Right renal pelvis (tissue), 4 donors: ENCODE data around the gene EYA2. TPM values are rescaled to one million over a fixed set of nuclear protein-coding genes. Genes with fewer than 3 reads are reported as not detected.
"Not testable (repeated sequence)": the region's sequence is repeated elsewhere in the genome, so short reads cannot be mapped to it uniquely, and the experiment has no call there.

Experiments used
- DNase-seq, 4 donors: peaks; one replicate each; pipeline ENCODE4 v3.0.0-alpha.2; 2013; ENCODE audit warnings: low read depth in 4 of 4, low spot score in 3 of 4, missing footprints in 1 of 4
- polyA plus RNA-seq, 4 donors: library from polyadenylated mRNA; unstranded; fragments of 120-200 nt; gene quantifications; one replicate each; pipeline ENCODE4 v1.2.1, GENCODE V29; 2013; ENCODE audit not compliant: insufficient read length in 4 of 4

EYA2 gene, protein sequence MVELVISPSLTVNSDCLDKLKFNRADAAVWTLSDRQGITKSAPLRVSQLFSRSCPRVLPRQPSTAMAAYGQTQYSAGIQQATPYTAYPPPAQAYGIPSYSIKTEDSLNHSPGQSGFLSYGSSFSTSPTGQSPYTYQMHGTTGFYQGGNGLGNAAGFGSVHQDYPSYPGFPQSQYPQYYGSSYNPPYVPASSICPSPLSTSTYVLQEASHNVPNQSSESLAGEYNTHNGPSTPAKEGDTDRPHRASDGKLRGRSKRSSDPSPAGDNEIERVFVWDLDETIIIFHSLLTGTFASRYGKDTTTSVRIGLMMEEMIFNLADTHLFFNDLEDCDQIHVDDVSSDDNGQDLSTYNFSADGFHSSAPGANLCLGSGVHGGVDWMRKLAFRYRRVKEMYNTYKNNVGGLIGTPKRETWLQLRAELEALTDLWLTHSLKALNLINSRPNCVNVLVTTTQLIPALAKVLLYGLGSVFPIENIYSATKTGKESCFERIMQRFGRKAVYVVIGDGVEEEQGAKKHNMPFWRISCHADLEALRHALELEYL
- polyA plus RNA-seq: 1 to 10 TPM in 2 of 4 donors, under 1 TPM in 2; 0.67 to 1.7 (median 1.0) TPM

DNA sequence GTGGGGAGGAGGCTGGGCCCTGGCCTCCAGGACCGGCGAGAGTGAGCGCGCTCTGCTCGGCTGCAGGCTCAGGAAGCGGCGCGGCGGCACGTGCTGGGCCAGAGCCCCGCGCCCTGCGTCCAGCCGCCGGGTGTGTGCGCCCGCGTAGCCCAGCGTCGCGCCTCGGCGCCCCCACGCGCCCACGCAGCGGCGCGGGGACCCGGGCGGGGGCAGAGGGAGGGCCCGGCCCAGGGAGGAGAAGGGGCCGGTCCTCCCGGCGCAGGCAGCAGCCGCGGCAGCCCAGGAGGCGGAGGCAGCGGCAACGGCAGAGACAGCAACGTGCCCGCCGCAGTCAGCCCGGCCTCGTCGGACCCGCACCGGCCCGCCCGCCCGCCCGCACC is at the start of gene EYA2:
EYA2 (plus strand) TSS at position 265 of the 380 bp plus-strand sequence. CDS start 95,168 bp downstream, outside the sequence.
- no peak for DNase-seq

DNA sequence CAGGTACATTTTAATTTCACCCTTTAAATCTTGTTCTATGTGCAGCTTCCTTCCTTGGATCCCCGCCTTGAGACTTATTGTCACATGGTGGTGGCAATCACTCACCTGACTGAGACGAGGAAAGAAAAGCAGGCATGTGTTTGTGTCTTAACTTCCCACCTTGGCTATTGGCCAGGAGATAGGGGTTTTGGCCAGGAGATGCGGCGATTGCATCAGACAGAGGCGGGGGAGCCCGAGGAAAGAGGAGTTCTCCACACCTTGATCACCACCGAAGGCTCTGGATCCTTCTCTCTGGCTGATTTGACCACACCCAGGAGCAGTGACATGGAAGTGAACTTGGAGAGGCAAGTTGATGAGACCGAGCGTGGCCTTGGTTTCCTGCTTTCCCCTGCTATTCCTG is 49.7 kb upstream of the EYA2 start:
- DNase-seq: no peak

DNA sequence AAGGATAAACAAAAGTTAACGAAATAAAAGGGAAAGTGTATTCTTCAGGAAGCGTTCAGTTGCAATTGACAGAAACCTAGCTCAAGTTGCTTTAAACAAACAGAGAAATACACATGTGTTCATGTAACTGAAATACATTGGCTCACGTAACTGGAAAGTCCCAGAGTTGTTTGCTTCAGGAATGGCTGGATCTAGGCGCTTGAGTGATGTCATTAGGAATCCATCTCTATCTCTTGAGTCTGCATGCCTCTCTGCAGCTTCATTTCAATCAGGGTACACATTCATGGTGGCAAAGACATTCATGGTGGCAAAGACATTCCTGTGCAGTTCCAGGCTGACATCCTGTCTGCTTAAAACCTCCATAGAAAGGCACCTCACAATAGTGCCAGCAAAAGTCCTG is 45.4 kb upstream of the EYA2 start:
- DNase-seq: no peak

GRCh38 chr20:46849751-46850150 is 44.9 kb upstream of the EYA2 start:
- DNase-seq: no peak

DNA sequence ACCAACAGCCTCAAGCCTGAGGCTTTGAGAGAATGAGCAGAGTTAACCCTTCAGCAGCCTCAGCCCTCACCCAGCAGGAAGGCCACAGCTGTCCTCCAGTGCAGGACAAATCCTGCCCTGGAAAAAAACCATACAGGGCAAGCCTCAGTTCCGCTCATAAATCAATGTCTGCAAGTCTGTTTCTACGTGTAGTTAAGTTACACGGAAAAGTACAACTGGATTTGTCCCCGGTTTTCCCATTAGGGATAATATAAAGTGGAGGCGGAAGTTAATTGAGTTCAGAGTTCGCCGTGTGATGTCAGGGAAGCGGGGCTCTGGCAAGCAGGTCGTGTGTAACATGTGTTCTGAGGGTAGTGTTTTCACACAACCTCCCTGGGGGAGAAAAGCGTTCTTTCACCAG is 44.2 kb upstream of the EYA2 start:
- DNase-seq: peak; percentile 25 to 48 (median 42)

DNA sequence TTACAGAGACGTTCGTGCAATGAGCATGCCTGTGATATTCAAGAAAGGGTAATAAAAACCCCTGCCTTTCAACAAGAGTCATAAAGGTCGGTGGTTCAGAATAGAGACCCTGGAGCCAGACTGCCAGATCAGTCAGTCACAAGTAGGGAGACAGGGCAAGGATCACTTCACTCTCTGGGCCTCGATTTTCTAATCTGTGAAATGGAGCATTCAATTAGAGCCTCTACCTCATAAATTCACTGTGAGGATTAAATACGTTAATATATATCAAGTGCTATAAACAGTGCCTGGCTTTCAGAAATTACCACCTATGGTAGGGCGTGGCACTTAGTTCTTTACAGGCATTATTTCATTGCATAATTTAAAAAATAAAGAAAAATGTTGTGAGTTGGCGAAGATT is 43.7 kb upstream of the EYA2 start:
- DNase-seq: no peak

DNA sequence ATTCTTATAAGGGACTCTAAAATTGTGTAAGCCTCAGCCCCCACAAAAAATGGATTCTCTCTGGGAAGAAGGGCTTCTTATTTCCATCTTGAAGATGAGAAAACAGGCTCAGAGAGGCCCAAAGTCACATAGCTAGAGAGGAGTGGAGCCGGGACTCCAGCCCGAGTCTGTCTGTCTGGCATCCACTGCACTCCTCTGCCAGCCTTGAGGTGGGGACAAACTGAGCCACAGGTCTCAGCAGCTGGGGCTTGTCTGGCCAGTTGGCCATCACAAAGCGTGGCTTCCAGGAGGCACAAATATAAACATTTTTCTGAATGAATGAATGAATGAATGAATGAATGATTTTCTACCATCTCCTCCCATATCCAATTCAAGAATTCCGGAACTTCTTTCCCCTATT is 42.9 kb upstream of the EYA2 start:
- DNase-seq: no peak

GRCh38 chr20:46852313-46852712 is 42.3 kb upstream of the EYA2 start:
- no peak for DNase-seq

DNA sequence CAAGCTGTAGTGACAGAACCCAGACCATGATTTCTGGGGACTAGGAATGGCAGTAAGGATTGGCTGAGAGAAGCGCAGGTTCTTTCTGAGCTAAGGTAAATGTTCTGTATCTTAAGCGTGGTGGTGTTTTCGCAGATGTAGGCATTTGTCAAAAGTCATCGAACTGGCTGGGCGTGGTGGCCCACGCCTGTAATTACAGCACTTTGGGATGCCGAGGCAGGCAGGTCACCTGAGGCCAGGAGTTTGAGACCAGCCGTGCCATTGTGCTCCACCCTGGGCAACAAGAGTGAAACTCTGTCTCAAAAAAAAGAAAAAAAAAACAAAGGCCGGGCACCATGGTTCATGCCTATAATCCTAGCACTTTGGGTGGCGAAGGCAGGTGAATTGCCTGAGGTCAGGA is 40.7 kb upstream of the EYA2 start:
- no peak for DNase-seq

DNA sequence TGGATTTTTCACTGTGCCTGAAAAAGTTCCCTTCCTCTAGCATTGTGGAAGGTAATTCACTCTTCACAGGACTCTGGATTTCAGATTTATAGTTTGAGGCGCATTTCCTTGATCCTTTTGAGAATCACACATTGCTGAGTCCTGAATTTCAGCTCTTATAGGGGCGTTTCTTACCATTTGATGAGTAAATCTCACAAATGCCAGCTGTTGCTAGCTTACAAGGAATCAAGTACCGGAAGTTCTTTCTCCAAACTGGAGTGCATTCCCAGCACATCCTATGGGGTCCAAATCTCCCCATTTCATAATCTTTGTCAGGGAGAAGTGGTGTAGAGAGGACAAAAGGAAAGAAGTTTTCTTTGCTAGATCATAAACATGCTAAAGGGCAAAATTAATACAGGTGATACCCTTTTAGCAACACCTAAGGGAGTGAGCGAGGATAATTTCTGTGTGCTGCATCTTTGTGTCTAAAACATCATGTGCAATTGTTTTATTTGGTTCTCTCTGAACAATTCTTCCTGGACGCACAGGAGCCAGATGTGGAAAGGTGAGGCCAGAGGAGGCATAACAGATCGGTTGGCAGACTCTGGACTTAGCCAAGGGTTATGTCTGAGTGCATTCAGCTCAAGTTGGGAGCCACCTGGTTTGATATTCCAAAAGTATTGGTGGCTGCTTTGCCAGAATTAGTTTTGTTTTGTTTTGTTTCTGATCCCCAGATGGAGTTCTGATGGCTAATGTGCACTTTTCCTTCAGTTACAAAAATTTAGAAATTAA is 37.4 kb upstream of the EYA2 start:
- DNase-seq: no peak

GRCh38 chr20:46865824-46866223 is 28.8 kb upstream of the EYA2 start:
- no peak for DNase-seq

DNA sequence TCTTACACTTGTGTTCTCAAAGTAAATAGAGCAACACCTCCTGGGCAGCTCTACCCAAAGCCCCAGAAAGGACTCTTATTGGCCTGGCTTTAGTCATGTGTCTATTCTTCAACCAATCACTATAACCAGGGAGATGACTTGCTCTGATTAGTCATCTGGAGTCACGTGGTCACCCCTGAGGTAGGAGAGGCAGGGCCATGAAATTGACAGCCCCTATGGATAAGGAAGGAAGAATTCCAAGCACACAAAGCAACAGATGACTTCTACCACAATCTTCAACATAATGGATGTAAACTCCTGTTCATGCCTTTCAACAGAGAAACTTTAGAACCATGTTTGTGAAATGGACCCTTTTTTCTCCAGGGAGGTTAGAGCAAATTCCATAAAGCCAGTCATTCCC is 24.6 kb upstream of the EYA2 start:
- DNase-seq: no peak

DNA sequence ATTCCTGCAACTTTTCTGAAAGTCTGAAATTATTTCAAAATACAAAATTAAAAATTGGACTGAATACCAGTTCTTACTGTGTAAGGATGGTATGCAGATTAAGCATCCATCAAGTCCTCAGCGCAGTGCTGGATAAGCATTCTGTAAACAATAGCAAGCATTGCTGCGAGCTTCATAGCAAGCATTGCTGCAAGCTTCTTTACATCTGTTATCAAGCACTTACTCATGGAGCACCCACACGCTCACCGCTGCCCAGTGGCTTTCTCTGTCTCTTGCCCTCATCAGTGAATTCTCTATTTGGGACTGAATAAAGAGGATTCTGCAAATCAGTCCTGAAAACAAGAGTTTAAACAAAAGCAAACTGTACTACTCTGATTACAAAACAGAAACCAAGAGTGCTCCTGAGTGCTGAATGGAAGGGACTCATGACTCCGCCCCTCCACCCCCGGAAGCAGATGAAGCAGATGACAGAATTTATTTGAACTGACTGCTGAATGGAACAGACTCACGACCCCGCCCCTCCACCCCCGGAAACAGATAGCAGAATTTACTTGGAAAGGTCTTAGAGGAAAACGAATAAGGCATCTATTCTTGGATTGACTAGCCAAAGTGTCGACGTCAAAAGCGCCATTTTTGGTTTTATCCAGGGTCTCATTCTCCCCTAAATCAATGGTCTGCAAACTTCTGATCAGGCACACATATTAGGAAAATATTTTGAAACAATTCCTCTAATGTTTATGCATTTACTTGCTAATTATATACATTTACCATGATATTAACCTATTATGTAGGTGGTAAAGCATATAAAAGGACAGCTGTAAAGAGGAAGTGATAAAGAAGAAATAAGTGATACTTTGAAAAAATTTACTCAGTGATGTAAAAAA is 22.1 kb upstream of the EYA2 start:
- no peak for DNase-seq

- no peak for DNase-seq
Measured at GRCh38 chr20:46875059-46875458, 19.6 kb upstream of the EYA2 start.

- DNase-seq: no peak
Measured at GRCh38 chr20:46879386-46879785, 15.3 kb upstream of the EYA2 start.

DNA sequence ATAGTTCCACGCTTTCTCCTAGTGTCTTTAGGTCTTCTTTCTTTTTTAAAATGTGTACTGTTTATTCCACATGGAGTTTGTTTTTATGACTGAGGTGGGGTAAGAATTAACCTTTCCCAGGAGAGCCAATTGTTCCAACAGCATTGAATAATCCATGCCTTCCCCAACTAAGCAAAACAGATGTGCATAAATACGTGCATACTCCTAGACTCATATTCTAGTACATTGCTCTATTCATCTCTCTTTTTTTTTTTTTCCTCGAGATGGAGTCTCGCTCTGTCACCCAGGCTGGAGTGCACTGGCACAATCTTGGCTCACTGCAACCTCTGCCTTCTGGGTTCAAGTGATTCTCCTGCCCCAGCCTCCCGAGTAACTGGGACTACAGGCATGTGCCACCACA is 14.7 kb upstream of the EYA2 start:
- not testable (repeated sequence) for DNase-seq

GRCh38 chr20:46883892-46884291 is 10.8 kb upstream of the EYA2 start:
- DNase-seq: no peak

DNA sequence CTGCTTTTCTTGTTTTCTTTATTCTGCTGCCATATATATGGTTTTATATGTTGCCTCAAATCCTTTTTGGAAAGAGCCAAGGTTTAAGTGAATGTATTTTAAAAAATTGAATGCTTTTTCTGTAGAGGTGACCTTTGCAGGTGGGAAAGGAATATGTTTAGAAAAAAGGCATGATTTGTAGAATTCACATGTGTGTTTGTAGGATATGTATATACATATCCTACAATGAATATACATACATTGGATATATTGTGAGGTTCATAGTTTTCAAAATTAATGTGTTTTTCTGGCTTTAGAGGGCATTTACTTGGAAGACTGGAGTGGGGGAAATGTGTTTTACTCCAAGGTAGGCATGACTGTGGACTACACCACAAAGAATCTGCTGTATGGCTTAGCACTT is 4.0 kb upstream of the EYA2 start:
- no peak for DNase-seq

DNA sequence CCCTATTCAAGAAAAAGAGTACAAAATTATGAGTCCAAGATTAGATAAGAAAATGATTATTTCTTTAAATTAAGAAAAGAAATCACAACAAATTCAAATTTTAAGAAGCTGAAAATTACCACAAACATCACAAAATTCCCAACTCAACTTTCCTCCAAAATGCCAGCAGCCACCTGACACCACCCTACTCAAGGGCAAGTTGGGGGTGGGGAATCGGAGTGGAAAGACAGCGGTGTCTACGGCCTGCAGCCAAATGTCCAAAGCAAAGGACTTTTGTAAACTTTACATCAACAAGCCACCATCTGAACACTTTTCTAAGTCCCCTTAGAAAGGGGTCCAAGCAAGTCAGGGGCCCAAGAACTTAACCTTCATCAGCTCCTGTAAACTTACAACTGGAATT is 1.6 kb upstream of the EYA2 start:
- DNase-seq: no peak

DNA sequence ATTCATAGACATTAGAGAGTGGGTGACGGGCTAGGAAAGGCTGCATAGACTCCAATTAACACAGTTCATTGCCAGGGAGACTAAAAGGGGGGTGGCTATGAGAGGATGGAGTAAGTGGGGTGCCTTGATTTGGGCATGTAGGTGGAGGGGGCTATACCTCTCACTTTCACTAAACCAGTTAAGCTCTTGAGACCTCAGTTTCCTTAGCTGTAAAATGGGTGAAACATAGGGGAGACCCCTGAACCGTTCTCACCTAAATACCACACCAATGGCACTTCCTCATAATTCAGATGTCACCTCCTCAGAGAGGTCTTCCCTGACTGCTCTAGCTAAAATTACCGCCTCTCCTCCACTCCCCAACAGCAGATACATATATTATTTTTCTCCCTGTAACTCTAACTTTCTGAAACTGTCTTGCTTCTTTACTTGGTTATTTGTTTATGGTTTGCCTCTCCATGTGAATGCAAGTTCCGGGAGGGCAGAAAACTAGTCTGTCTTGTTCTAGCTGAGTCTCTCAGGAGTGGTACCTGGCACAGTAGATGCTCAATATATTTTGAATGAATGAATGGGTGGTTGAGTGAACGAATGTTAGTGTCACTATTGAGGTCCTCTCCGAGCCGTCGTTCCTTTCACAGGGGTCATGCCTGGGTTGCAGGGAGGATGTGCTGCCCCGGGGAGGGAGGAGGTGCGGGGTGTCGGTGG is 615 bp upstream of the EYA2 start:
- no peak for DNase-seq
